ENCODE data around the gene GRK5.

DNA sequence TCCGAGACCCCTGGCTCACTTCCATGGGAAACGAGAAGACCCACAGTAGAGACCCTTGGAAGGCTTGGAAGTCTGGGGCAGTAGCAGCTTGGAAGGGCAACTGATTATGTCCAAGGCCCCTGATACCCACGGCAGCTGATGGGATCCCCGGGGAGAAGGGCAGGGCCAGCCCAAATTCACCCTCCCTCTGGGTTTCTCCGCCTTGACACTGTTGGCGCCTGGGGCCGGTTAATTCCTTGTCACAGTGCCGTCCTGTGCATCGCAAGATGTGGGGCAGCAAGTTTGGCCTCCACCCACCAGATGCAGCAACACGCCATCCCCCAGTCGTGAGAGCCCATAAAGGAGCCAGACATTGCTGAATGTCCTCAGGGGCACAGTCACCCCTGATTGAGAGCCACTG, 245.9 kb downstream of the GRK5 start:
- no peak for TF ChIP-seq POLR2A (IDR thresholded peaks at IDR 0.05)
- TF ChIP-seq, protein P1, sequence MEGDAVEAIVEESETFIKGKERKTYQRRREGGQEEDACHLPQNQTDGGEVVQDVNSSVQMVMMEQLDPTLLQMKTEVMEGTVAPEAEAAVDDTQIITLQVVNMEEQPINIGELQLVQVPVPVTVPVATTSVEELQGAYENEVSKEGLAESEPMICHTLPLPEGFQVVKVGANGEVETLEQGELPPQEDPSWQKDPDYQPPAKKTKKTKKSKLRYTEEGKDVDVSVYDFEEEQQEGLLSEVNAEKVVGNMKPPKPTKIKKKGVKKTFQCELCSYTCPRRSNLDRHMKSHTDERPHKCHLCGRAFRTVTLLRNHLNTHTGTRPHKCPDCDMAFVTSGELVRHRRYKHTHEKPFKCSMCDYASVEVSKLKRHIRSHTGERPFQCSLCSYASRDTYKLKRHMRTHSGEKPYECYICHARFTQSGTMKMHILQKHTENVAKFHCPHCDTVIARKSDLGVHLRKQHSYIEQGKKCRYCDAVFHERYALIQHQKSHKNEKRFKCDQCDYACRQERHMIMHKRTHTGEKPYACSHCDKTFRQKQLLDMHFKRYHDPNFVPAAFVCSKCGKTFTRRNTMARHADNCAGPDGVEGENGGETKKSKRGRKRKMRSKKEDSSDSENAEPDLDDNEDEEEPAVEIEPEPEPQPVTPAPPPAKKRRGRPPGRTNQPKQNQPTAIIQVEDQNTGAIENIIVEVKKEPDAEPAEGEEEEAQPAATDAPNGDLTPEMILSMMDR (IDR thresholded peaks at IDR 0.05), result no peak
